Erythroblast (primary cell): ENCODE results near the gene LY9.

ENCODE experiments used
- GATA1 ChIP-seq: IDR thresholded peaks from 2 replicates; pipeline ENCODE4 v1.6.1; 2011; ENCODE audit warnings: low read depth, mild to moderate bottlenecking, control low read depth, low read length, moderate library complexity
- POLR2A ChIP-seq: IDR thresholded peaks from 2 replicates; pipeline ENCODE4 v1.6.1; 2011; ENCODE audit warnings: mild to moderate bottlenecking, low read length

GRCh38 chr1:160835751-160836150 is 39.8 kb downstream of the LY9 start:
- no peak for TF ChIP-seq POLR2A
- TF ChIP-seq GATA1: no peak
